ENCODE data around the gene MKRN3. TPM values are rescaled to one million over a fixed set of nuclear protein-coding genes. Genes with fewer than 3 reads are reported as not detected.
A peak's percentile ranks its signal among the peaks of the same experiment; 100 is the strongest.

MKRN3 gene
- total RNA-seq (2014; rRNA removed; shearing (Covaris generic)): not detected in 2 replicates
- not detected in 2 replicates for polyA plus RNA-seq (2014; cell fraction: nucleus; rRNA removed)

DNA sequence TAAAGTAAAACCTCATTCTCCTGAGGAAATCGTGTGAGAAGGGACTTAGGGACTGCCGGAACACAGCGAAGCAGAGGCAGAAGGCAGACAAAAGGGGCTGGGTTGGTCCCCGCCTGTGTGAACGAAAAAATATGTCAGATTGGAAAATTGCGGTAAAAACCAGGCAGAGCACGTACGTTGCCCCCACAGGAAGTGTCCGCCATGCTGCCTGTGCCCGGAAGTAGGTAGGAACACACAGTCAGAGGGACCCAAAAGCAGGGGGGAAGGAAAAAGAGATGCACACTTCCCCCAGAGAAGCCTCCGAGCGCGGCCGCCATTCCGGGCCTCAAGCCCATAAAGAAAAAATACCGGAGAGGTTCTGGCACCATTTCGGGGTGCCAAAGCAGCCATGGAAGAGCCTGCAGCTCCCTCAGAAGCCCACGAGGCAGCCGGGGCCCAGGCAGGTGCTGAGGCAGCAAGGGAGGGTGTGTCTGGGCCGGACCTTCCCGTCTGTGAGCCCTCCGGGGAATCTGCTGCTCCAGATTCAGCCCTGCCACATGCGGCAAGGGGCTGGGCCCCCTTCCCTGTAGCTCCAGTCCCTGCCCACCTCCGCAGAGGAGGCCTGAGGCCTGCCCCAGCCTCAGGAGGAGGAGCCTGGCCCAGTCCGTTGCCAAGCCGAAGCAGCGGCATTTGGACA is at the start of gene MKRN3:
TSS of gene MKRN3 (plus strand) at position 280 of the 676 bp plus-strand sequence. CDS start at position 389, 109 bp downstream.
- no peak for DNase-seq (ENCODE audit: extremely low read depth, low read depth)

DNA sequence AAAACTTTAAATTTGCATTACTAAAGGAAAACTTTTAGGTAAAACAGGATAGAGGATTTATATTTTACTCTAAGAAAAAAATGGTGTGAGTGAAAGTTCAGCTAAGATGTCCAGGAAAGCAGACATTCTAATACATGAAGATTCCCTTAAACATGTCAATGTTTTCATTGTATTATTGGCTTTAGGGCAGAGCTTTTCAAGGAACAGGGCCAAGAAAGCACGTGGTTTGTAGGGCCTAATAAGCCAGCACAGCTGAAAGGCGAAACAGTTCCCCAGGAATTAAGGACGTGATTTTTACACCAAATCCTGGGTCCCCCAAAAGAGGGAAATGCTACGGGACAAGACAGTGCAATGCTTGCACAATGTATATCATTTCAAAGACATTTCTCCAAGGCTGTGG is 48.6 kb upstream of the MKRN3 start:
- DNase-seq (ENCODE audit: extremely low read depth, low read depth): no peak

DNA sequence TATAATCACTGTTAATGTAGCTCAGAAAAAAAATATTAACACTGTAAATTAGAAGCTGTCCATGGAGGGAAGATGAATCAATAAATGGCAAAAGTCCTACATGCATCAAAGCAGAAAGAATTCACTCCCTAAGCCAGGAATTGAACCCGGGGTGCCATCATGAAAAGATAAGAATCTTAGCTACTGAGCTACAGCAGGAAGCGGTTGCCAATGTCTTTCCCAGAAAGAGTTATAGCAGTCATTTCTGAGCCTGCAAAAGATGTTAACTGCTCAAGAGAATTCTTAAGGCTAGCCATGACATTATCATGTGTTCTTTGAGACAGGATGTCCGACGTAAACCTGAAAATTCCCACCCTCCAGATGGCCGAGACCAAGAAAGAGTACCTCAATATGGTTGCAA is 47.4 kb upstream of the MKRN3 start:
- no peak for DNase-seq (ENCODE audit: extremely low read depth, low read depth)

DNA sequence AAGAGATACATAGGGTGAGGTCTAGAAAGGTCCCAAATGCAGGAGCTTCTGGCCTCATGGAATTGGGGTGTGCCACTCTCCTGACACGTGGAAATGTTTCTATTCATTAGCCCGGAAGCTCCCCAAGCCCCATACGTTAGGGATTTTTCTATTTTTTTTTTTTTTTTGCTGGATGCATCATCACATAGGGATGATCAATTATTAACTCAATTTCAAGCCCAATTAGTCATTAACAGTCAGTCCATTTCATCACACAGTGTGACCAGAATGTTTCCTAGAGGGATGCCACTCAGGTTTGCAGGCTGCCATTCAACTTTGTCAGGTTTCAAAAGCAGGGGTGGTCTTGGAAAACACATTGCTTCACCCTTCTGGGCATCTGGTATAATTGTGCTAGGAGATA is 40.7 kb upstream of the MKRN3 start:
- DNase-seq (ENCODE audit: extremely low read depth, low read depth): no peak

DNA sequence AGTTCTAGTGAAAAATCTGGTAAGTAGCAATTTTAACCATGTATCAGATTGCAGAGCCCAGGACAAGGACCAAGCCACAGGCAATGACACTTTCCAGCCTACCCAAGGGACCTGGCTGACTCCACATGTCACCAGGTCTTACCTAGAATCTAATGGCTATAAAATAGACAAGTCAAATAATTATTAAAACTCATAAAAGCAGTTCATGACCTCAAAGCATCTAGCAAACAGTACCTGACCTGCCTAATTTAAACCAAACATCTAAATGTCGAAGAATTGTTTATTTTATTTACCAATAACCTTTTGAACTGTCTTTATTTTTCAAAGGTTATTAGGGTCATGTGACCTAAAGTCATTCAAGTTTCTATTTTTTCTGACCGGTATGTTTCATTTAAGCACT is 35.6 kb upstream of the MKRN3 start:
- no peak for DNase-seq (ENCODE audit: extremely low read depth, low read depth)

DNA sequence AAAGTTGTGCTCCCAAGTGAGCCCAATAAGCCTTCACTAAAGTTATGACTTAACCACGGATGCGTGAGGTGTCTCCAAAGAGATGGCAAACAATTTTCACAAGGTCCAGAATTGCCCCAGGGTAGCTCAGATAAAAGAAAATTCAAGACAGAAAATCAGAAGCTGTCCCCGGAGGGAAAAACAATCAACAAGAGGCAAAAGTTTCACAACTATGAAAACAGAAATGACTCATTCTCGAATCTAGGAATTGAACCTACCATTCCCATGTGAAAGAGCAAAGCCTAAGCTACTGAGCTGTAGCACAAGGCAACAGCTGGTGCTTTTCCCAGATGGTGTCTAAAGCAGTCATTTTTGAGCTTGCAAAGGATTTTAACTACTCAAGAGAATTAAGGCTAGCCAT is 33.5 kb upstream of the MKRN3 start:
- peak; percentile 31 for DNase-seq (ENCODE audit: extremely low read depth, low read depth)

DNA sequence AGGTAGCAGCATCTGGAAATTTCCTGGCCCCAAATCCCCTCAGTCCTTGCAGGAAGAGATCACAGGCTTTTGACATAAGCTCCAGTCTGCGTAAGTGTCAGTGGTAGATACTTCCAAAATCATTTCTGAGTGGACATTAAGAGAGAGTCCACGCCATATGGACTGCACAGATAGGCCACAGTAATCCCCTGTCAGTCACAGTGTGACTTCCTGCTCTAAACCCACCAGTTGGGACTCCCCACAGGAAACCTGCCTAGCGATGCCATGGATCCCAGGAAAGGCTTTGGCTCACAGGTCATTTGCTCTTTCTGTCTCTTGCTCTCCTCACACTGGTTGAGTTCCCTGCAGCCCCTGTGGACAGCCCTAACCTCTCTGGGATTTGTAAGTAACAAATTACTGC is 28.8 kb upstream of the MKRN3 start:
- DNase-seq (ENCODE audit: extremely low read depth, low read depth): no peak

DNA sequence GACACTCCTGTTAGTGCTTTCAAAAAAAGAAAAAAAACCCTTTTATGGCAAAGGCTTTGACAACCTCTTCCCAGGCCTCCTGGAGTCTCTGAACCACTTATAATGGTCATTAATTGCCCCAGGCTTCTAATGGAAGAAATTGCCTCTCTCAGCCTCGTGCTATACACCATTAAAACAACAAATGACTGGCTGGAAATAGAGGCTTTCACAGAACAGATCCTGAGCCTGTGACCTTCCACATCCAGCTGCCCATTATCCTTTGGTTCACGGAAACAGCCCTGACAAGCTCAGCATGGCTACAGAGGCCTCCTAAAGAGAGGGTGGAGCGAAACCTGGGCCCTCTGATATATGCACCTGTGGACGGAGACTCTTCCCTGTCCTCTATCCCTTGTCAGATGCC is 26.8 kb upstream of the MKRN3 start:
- no peak for DNase-seq (ENCODE audit: extremely low read depth, low read depth)

DNA sequence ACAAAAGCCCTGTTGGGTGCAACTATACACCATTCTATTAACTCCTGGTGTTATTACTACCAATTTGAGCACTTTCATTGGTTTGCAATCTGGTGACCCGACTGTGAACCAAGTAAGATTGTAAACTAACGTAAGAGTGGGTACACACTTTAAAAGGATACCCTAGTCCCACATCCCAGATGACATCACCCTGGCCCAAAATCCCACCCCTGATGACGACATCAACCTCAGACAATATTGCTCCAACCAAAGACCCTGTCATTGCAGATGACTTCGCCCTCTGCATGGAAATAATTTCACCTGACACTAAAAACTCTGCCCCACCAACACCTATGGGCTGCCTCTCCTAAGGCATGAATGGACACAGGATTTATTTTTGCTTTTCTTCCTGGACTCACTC is 25.6 kb upstream of the MKRN3 start:
- no peak for DNase-seq (ENCODE audit: extremely low read depth, low read depth)

DNA sequence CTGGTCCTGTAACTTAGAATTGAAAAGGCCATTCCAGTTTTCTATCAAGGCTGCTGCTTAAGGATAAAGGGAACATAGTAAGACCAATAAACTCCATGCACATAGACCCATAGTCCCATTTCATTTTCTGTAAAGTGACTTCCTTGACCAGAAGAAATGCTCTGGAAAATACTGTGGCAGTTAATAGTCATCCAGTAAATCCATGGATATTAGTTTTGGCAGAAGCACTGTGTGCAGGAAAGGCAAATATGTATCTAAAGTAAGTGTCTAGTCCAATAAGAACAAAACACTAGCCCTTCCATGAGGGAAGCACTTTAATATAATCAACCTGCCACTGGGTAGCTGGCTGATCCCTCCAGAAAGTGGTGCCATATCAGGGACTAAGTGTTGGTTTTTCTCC is 19.3 kb upstream of the MKRN3 start:
- DNase-seq (ENCODE audit: extremely low read depth, low read depth): no peak

DNA sequence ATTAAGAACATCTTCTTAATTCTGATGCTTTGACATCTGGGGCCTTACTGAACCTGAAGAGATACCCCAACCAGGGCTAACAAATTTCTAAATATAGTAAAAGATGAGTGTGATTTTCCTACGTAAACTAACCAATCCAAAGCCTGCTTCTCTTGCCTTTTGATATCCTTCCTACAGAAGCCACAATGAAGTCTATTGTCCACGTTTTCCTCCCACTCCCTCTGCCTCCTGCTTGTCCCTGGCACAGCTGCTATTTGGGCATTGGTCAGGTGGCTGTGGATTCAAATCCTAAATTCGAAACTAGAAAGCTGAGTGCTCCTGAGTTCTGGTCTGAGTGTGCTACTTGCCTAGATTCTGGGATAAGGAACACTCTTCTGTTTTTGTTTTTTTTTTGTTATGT is 17.4 kb upstream of the MKRN3 start:
- no peak for DNase-seq (ENCODE audit: extremely low read depth, low read depth)

DNA sequence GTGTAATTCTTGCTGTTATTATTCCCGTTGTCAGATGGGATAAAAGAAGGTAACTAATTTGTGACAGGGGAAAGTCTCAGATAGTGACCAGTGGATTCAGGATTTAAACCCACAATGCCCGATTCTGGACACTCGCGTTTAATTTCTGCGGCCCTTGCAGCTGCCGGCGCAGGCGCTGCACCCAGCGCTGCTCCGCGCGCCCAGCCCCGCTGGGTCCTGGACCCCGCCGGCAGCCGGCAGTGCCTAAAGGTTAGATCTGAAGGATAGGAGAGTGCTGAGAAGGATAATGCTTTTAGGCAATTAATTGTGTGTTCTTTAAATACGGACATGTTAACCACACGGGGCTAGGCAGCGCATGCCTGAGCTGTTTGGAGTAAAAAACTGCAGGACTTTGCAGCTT is 3.6 kb upstream of the MKRN3 start:
- DNase-seq (ENCODE audit: extremely low read depth, low read depth): no peak

DNA sequence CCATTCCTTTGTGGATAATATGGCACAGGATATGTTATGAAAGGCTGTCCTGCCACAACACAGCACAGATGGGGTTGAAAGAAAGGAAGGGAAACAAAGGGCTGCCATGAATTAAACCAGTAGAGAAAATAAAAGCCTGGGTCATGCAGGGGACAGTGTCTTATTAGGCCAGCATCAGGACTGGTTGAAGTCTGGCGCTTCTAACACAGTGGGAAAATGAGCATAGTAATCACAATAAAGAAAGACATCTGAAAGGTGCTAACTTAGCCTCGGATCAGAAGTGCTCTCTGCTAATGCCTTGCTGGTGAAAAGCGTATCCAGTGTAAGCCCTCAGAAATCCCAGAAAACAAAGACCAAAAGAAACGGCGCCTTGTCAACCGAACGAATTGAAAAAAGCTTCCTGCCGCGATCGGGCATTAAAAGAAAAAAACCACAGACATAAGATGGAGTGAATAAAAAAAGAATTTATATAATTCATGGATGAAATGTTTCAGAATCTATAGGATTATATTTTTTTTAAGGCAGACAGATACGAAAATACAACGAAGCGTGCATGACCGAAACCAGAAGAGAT is 566 bp upstream of the MKRN3 start:
- DNase-seq (ENCODE audit: extremely low read depth, low read depth): no peak

DNA sequence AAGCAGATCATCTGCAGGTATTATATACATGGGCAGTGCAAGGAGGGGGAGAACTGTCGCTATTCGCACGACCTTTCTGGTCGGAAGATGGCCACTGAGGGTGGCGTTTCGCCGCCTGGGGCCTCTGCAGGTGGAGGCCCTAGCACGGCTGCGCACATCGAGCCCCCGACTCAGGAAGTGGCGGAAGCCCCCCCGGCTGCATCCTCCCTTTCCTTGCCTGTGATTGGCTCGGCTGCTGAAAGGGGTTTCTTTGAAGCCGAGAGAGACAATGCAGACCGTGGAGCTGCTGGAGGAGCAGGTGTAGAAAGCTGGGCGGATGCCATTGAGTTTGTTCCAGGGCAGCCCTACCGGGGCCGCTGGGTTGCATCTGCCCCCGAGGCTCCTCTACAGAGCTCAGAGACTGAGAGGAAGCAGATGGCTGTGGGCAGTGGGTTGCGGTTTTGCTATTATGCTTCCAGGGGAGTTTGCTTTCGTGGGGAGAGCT is 639 bp downstream of the MKRN3 start:
- no peak for DNase-seq (ENCODE audit: extremely low read depth, low read depth)

DNA sequence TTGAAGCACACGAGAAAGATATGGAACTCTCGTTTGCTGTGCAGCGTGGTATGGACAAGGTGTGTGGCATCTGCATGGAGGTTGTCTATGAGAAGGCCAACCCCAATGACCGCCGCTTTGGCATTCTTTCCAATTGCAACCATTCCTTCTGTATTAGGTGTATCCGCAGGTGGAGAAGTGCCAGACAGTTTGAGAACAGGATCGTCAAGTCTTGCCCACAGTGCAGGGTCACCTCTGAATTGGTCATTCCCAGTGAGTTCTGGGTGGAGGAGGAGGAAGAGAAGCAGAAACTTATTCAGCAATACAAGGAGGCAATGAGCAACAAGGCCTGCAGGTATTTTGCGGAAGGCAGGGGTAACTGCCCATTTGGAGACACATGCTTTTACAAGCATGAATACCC is 1.2 kb downstream of the MKRN3 start:
- no peak for DNase-seq (ENCODE audit: extremely low read depth, low read depth)

DNA sequence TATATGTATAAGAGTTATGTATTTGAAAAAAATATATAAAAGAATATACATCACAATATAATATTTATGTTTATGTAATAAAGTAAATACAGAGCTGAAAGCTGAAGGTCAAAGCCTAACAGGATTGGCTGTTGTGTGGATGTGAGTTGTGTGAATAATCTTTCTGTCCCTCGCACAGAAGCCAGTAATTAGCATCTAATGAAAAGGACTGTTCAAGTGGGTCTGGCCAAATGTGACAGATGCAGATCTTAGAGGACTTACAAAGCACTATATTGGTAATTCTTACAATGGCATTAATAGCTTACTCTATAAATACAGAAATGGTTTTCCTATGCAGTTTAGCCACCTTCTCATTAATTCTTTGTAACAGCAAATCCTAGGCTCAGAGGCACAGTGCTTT is 2.4 kb downstream of the MKRN3 start:
- no peak for DNase-seq (ENCODE audit: extremely low read depth, low read depth)

DNA sequence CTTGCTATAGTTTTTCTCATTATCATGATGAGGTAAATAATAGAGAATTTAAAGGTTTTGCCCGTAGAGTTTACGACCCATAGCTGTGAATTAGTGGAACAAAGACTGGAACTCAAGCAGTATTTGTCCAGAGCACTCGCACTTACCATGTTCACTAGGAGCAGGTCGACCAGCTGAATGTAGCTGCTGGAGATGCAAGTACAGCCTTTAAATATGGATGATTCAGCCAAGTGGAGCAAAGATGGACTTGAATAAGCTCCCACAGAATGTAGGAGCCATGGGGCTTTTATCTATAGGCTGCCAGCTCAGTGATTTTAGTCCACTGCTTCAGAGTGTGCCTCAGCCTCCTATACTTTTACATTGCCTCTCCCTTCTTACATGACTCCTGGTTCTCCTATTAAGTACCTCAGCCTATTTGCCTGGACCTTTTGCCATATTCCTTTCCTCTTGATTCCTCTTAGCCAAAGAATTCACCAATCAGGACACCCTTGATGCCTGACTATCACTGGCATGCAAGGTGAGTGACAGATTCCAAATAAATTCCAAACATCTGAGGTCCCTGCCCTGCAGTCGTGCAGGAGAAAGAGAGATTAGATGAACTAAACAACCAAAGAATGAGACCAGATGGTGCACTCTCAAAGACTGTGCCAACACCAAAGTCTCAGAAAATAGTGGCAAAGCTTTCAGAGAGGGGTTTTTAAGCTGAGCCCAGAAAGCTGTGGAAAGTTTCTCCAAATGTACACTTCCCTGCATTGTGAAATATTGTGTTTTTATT is 3.9 kb downstream of the MKRN3 start:
- no peak for DNase-seq (ENCODE audit: extremely low read depth, low read depth)

DNA sequence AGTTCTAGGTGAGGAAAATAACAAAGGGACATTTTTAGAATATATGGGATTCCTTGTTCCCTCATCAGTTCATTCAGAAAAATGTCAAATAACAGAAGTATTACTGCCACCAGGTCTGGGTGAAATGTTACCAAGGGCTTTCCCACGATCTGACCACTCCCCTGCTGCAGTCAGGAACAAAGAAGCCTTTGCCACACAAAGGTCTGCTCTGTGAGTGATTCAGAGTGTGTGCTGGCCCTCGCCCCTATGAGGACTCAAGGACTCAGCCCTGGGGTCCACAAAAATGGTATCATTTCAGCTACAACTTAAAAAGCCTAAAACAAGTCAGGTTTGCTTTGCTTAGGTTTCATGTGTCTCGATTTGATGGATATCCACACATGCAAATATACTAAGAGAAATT is 5.0 kb downstream of the MKRN3 start:
- no peak for DNase-seq (ENCODE audit: extremely low read depth, low read depth)

DNA sequence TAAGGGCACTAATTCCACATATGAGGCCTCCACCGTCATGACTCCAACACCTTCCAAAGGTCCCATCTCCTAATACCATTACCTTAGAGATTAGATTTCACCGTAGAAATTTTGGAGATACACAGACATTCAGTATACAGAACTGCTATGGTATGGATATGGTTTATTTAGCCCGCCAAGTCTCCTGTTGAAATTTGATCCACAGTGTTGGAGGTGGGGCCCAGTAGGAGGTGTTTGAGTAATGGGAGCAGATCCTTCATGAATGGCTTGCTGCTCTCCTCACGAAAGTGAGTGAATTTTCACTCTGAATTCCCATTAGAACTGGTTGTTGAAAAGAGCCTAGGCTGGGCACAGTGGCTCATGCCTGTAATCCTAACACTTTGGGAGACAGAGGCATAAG is 7.4 kb downstream of the MKRN3 start:
- DNase-seq (ENCODE audit: extremely low read depth, low read depth): no peak

DNA sequence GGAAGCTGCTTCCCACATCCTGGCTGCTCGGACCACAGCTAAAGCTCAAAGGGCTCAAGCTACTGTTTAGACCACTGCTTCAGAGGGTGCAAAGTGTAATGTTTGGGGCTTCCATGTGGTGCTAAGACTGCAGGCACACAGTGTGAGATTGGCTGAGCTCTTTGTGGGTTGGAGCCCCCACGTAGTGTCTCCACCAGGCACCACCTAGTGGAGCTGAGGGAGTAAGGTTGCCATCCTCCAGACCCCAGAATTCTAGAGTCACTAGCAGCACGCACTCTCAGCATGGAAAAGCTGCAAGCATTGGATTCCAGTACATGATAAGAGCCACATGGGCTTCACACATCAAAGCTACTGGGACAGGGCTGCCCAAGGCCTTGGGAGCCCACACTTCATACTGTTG is 9.3 kb downstream of the MKRN3 start:
- DNase-seq (ENCODE audit: extremely low read depth, low read depth): no peak

DNA sequence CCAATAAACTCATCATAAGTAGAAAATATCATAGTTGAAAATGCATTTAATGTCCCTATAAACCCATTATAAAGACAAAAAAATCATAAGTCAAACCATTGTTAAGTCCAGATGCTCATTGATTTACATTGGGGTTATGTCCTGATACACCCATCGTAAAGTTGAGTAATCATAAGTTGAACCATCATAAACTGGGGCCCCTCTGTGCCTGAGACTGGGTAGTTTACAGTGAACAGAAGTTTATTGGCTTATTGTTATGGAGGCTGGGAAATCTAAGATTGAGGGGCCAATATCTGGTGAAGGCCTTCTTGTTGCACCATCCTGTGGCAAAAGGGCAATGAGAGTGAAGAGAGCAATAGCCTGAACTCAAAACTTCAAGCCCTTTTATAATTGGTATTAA is 10.6 kb downstream of the MKRN3 start:
- DNase-seq (ENCODE audit: extremely low read depth, low read depth): no peak

Measured in NCI-H460 (cell line).